T-cell (primary cell): Measurements from ENCODE around the gene TRIOBP. TPM values are rescaled to one million over a fixed set of nuclear protein-coding genes. Genes with fewer than 3 reads are reported as not detected.

Source experiments
- ATAC-seq, 4 experiments: fragments of 200-7000 bp in 3 of 4; fragments of 150-1000 bp in 1 of 4; cut with Tn5 transposase; replicated peaks in 1 of 4; 1 replicate in 3 of 4; 2 replicates in 1 of 4; pipeline ENCODE4 v1.10.0; 2021; ENCODE audit warnings: moderate library complexity in 3 of 4, mild to moderate bottlenecking in 2 of 4, moderate number of reproducible peaks in 1 of 4
- CTCF ChIA-PET, 2 donors: fragments of 300-600 bp; sonication (Branson Sonifier 250); formaldehyde crosslinking; loops; one replicate each; lab custom pipeline; 2022; ENCODE audit warnings: antibody characterized with exemption in 2 of 2; lab: Charles Lee
- POLR2A ChIA-PET, 2 donors: fragments of 300-600 bp; sonication (Branson Sonifier 250); formaldehyde crosslinking; loops; one replicate each; lab custom pipeline; 2022; ENCODE audit warnings: antibody characterized with exemption in 2 of 2; lab: Charles Lee
- DNase-seq, 35 experiments: peaks; one replicate each; pipeline versions ENCODE4 v3.0.0 to v3.0.0-alpha.2; 2013 to 2023
- H3K27ac ChIP-seq: one replicate; pipeline ENCODE4 v1.5.1; 2013; ENCODE audit warnings: low read length
- H3K27me3 ChIP-seq, 2 experiments: replicated peaks in 1 of 2; 1 replicate in 1 of 2; 2 replicates in 1 of 2; pipeline versions ENCODE4 v1.6.1 to v1.7.0; 2013; ENCODE audit warnings: low read length in 1 of 2, mixed read lengths in 1 of 2; ENCODE audit not compliant: control insufficient read depth in 2 of 2, insufficient read depth in 2 of 2; ENCODE audit errors: extremely low read depth in 1 of 2
- H3K36me3 ChIP-seq, 2 donors: 1 replicate in 1 of 2; 2 replicates in 1 of 2; pipeline versions ENCODE4 v1.6.1 to v1.7.0; 2013; ENCODE audit warnings: low read length in 1 of 2; ENCODE audit not compliant: control insufficient read depth in 2 of 2, insufficient read depth in 1 of 2; ENCODE audit errors: extremely low read depth in 1 of 2
- H3K4me1 ChIP-seq, 2 experiments: 1 replicate in 1 of 2; 2 replicates in 1 of 2; pipeline versions ENCODE4 v1.6.1 to v1.7.0; 2013; ENCODE audit warnings: low read length in 2 of 2, mixed read lengths in 1 of 2; ENCODE audit not compliant: insufficient read depth in 2 of 2, control insufficient read depth in 1 of 2; ENCODE audit errors: extremely low read depth in 1 of 2
- H3K4me3 ChIP-seq, 2 donors: 1 replicate in 1 of 2; 2 replicates in 1 of 2; pipeline versions ENCODE4 v1.5.1 to v1.7.0; 2013; ENCODE audit warnings: mild to moderate bottlenecking in 2 of 2, low read length in 1 of 2, moderate library complexity in 1 of 2; ENCODE audit not compliant: control insufficient read depth in 1 of 2; ENCODE audit errors: extremely low read depth in 1 of 2
- H3K9me3 ChIP-seq: 2 replicates; pipeline ENCODE4 v1.7.0; 2013
- H3K27ac Mint-ChIP-seq, 2 donors: one replicate each; pipeline ENCODE4 v1.8.0; 2020 to 2021; ENCODE audit warnings: mild to moderate bottlenecking in 2 of 2, mixed read lengths in 2 of 2
- H3K27me3 Mint-ChIP-seq, 2 donors: one replicate each; pipeline ENCODE4 v1.8.0; 2021 to 2022; ENCODE audit warnings: mixed read lengths in 2 of 2
- H3K36me3 Mint-ChIP-seq: one replicate; pipeline ENCODE4 v1.8.0; 2021; ENCODE audit warnings: mixed read lengths
- H3K4me1 Mint-ChIP-seq, 3 donors: one replicate each; pipeline ENCODE4 v1.8.0; 2020 to 2022; ENCODE audit warnings: mixed read lengths in 3 of 3, mild to moderate bottlenecking in 1 of 3
- H3K4me3 Mint-ChIP-seq, 3 donors: one replicate each; pipeline ENCODE4 v1.8.0; 2020 to 2022; ENCODE audit warnings: mild to moderate bottlenecking in 3 of 3, mixed read lengths in 3 of 3, moderate library complexity in 3 of 3
- H3K9me3 Mint-ChIP-seq, 3 donors: one replicate each; pipeline ENCODE4 v1.8.0; 2020 to 2022; ENCODE audit warnings: mixed read lengths in 3 of 3
- WGBS: methylation state at CpG from one replicate; pipeline ENCODE4 v1.1.5; 2013; ENCODE audit warnings: missing lambda C conversion rate; ENCODE audit not compliant: insufficient coverage; 5-methylcytosine and 5-hydroxymethylcytosine counted together
- total RNA-seq, 35 experiments: library from RNA in 6 of 35; stranded (reverse) in 6 of 35; fragments of 120-200 nt in 1 of 35; gene quantifications; one replicate each; pipeline versions ENCODE4 v1.2.1 to v1.2.4 and lab custom pipeline; 2013 to 2026

Gene TRIOBP
- total RNA-seq, 5 donors from 2014 or later (not counting 1 experiment from before 2014, with no cell fraction given): 14.5 to 36.8 (median 31.1) TPM

GRCh38 chr22:37753746-37754145 lies 56.9 kb downstream of the TRIOBP start:
- Histone ChIP-seq H3K27me3 (no peaks in the 10 kb centered on the region), H3K27ac (no peak overlapping the region), H3K4me1 (peaks cover 0 to 8% of the 10 kb centered on the region in 2 experiments), H3K36me3 (peaks cover 20 to 43% of the 10 kb centered on the region in 2 donors), H3K4me3 (no peak overlapping the region), H3K9me3 (no peaks in the 10 kb centered on the region)
- H3K9me3 Mint-ChIP-seq: no peaks in the 10 kb centered on the region
- peaks cover 1 to 5% (median 5%) of the 10 kb centered on the region in 3 donors for H3K4me1 Mint-ChIP-seq
- H3K36me3 Mint-ChIP-seq: peaks cover 14% of the 10 kb centered on the region
- WGBS: 96% methylated on average over 9 of the region's 10 CpGs
- CTCF ChIA-PET: no interaction called here
- ATAC-seq (no peak), DNase-seq (no peak)
- H3K27me3 Mint-ChIP-seq: no peaks in the 10 kb centered on the region
- H3K4me3 Mint-ChIP-seq: no peak overlapping the region
- H3K27ac Mint-ChIP-seq: no peak overlapping the region
- POLR2A ChIA-PET: no interaction called here

GRCh38 chr22:37757663-37758062 lies 60.8 kb downstream of the TRIOBP start:
- no peak overlapping the region for H3K27ac ChIP-seq
- ChIA-PET POLR2A (no interaction called here), CTCF (no interaction called here)
- no peak overlapping the region for H3K27ac Mint-ChIP-seq
- H3K4me3 ChIP-seq: no peak overlapping the region
- no peaks in the 10 kb centered on the region for H3K27me3 Mint-ChIP-seq
- no peaks in the 10 kb centered on the region for H3K27me3 ChIP-seq
- peaks cover 22% of the 10 kb centered on the region for H3K36me3 Mint-ChIP-seq
- no peak overlapping the region for H3K4me3 Mint-ChIP-seq
- H3K4me1 ChIP-seq: no peaks in the 10 kb centered on the region
- ATAC-seq: no peak
- peaks cover 19 to 59% of the 10 kb centered on the region in 2 donors for H3K36me3 ChIP-seq
- no peaks in the 10 kb centered on the region for H3K4me1 Mint-ChIP-seq
- WGBS: 99% methylated on average over 19 of the region's 27 CpGs
- H3K9me3 ChIP-seq: no peaks in the 10 kb centered on the region
- no peaks in the 10 kb centered on the region for H3K9me3 Mint-ChIP-seq
- no peak for DNase-seq

- peaks cover 19 to 61% of the 10 kb centered on the region in 2 donors for H3K36me3 ChIP-seq
- Mint-ChIP-seq H3K9me3 (no peaks in the 10 kb centered on the region), H3K4me3 (no peak overlapping the region), H3K4me1 (no peaks in the 10 kb centered on the region), H3K27ac (no peak overlapping the region), H3K36me3 (peaks cover 21% of the 10 kb centered on the region), H3K27me3 (no peaks in the 10 kb centered on the region)
- no peak overlapping the region for H3K27ac ChIP-seq
- DNase-seq: no peak
- ChIA-PET CTCF (no interaction called here), POLR2A (no interaction called here)
- WGBS: 88% methylated on average over 10 of the region's 10 CpGs
- no peak overlapping the region for H3K4me3 ChIP-seq
- no peaks in the 10 kb centered on the region for H3K4me1 ChIP-seq
- ATAC-seq: no peak
- no peaks in the 10 kb centered on the region for H3K27me3 ChIP-seq
- no peaks in the 10 kb centered on the region for H3K9me3 ChIP-seq
Measured at GRCh38 chr22:37758694-37759093, 61.8 kb downstream of the TRIOBP start.

- Mint-ChIP-seq H3K4me3 (no peak overlapping the region), H3K27ac (no peak overlapping the region), H3K27me3 (no peaks in the 10 kb centered on the region), H3K36me3 (peaks cover 27% of the 10 kb centered on the region), H3K9me3 (no peaks in the 10 kb centered on the region), H3K4me1 (no peaks in the 10 kb centered on the region)
- DNase-seq (no peak), ATAC-seq (no peak)
- Histone ChIP-seq H3K36me3 (peaks cover 17 to 65% of the 10 kb centered on the region in 2 donors), H3K27me3 (no peaks in the 10 kb centered on the region), H3K4me3 (no peak overlapping the region), H3K27ac (no peak overlapping the region), H3K9me3 (no peaks in the 10 kb centered on the region), H3K4me1 (no peaks in the 10 kb centered on the region)
- ChIA-PET CTCF (no interaction called here), POLR2A (no interaction called here)
- WGBS: 100% methylated on average over 8 of the region's 11 CpGs
Measured at GRCh38 chr22:37759281-37759680, 62.4 kb downstream of the TRIOBP start.

DNA sequence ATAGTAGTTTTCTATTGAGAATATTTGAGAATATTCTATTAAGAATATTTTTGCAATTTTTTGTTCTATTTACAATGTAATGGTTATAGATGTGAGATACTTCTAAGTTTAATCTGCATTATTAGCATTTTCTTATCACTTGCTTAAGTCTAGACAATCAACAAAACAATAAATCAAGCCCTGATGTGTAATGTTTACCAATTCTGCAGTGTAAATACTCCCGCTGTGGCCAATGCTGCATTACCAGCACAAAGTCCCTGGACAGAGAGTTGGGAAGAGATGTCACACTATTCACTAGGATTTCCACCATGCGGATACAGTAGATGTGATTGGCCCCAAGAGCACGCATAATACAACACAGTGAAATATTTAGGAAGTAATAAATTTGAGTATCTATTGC lies 63.3 kb downstream of the TRIOBP start:
- Histone ChIP-seq H3K9me3 (no peaks in the 10 kb centered on the region), H3K36me3 (peaks cover 13 to 57% of the 10 kb centered on the region in 2 donors), H3K4me1 (no peaks in the 10 kb centered on the region), H3K27ac (no peak overlapping the region), H3K4me3 (no peak overlapping the region), H3K27me3 (no peaks in the 10 kb centered on the region)
- Mint-ChIP-seq H3K4me3 (no peak overlapping the region), H3K4me1 (no peaks in the 10 kb centered on the region), H3K36me3 (peaks cover 23% of the 10 kb centered on the region), H3K9me3 (no peaks in the 10 kb centered on the region), H3K27me3 (no peaks in the 10 kb centered on the region), H3K27ac (no peak overlapping the region)
- ChIA-PET CTCF (no interaction called here), POLR2A (no interaction called here)
- DNase-seq (no peak), ATAC-seq (no peak)
- WGBS: no CpG with 5 or more reads among the region's 3 CpGs

GRCh38 chr22:37762389-37762836 lies 65.6 kb downstream of the TRIOBP start:
- H3K9me3 Mint-ChIP-seq: no peaks in the 10 kb centered on the region
- H3K4me1 Mint-ChIP-seq: no peaks in the 10 kb centered on the region
- ATAC-seq: no peak
- no peak overlapping the region for H3K4me3 Mint-ChIP-seq
- peaks cover 24% of the 10 kb centered on the region for H3K36me3 Mint-ChIP-seq
- no peak overlapping the region for H3K27ac Mint-ChIP-seq
- Histone ChIP-seq H3K4me3 (no peak overlapping the region), H3K4me1 (no peaks in the 10 kb centered on the region), H3K27ac (no peak overlapping the region), H3K36me3 (peaks cover 17 to 40% of the 10 kb centered on the region in 2 donors), H3K9me3 (no peaks in the 10 kb centered on the region), H3K27me3 (no peaks in the 10 kb centered on the region)
- 66% methylated on average over 8 of the region's 10 CpGs for WGBS
- POLR2A ChIA-PET: interaction anchor here in 1 of 2 donors (0.5 to 0.6 kb wide), 2 partner anchors 149 to 157 kb away, joined by 8 to 13 read pairs; no protein-coding TSS in a partner anchor
- DNase-seq: no peak
- H3K27me3 Mint-ChIP-seq: no peaks in the 10 kb centered on the region
- CTCF ChIA-PET: no interaction called here

DNA sequence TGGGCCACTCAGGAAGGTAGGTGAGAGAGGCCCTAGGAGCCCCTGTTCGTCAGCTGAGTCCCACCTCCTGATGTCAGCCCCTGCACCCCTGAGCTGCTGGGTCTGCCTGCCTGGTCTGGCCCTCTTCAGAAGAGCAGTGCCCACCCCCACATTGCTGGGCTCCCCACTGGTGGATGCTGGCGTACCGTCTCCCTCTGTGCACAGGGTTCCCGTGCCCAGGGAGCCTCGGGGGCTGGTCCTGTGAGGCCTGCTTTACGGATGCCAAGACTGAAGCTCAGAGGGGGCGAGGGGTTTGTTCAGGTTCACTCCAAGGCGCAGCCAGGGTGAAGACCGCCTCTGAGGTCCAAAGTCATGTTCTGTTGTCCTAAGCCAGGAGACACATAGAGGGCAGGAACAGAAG lies 66.2 kb downstream of the TRIOBP start:
- WGBS: 96% methylated on average over 9 of the region's 9 CpGs
- Mint-ChIP-seq H3K4me3 (no peak overlapping the region), H3K36me3 (peaks cover 23% of the 10 kb centered on the region), H3K4me1 (no peaks in the 10 kb centered on the region), H3K27ac (no peak overlapping the region), H3K27me3 (no peaks in the 10 kb centered on the region), H3K9me3 (no peaks in the 10 kb centered on the region)
- Histone ChIP-seq H3K27me3 (no peaks in the 10 kb centered on the region), H3K4me3 (no peak overlapping the region), H3K27ac (no peak overlapping the region), H3K4me1 (no peaks in the 10 kb centered on the region), H3K9me3 (no peaks in the 10 kb centered on the region), H3K36me3 (peaks cover 11 to 38% of the 10 kb centered on the region in 2 donors)
- no peak for ATAC-seq
- CTCF ChIA-PET: no interaction called here
- POLR2A ChIA-PET: interaction anchor here in 1 of 2 donors (0.5 kb wide), 1 partner anchor 150 kb away, joined by 13 read pairs; no protein-coding TSS in a partner anchor
- DNase-seq: no peak
